Naive thymus-derived CD4-positive, alpha-beta T cell (primary cell): Measurements from ENCODE around the gene XYLT1. TPM values are rescaled to one million over a fixed set of nuclear protein-coding genes. Genes with fewer than 3 reads are reported as not detected.

Source experiments
- ATAC-seq: fragments of 150-1000 bp; cut with Tn5 transposase; 2 replicates; pipeline ENCODE4 v1.10.0; 2021; ENCODE audit warnings: mild to moderate bottlenecking, moderate library complexity
- CTCF ChIA-PET: fragments of 350-600 bp; sonication (Branson Sonifier 250); formaldehyde crosslinking; loops from one replicate; lab custom pipeline; 2021; ENCODE audit warnings: antibody characterized with exemption; lab: Charles Lee
- POLR2A ChIA-PET: fragments of 350-600 bp; sonication (Branson Sonifier 250); formaldehyde crosslinking; loops from one replicate; lab custom pipeline; 2021; ENCODE audit warnings: antibody characterized with exemption, inconsistent platforms; lab: Charles Lee
- DNase-seq, 9 donors: peaks; one replicate each; pipeline versions ENCODE4 v3.0.0 to v3.0.0-alpha.2; 2020 to 2022; ENCODE audit warnings: mixed read lengths in 1 of 9
- H3K27ac ChIP-seq: one replicate; pipeline ENCODE4 v1.7.0; 2013; ENCODE audit warnings: mild to moderate bottlenecking, low read depth, low read length, moderate library complexity
- H3K27me3 ChIP-seq, 2 donors: one replicate each; pipeline ENCODE4 v1.7.0; 2013; ENCODE audit warnings: low read length in 2 of 2, mild to moderate bottlenecking in 2 of 2, moderate library complexity in 2 of 2; ENCODE audit not compliant: control insufficient read depth in 2 of 2, insufficient read depth in 2 of 2
- H3K36me3 ChIP-seq, 3 experiments: 1 replicate in 2 of 3; 2 replicates in 1 of 3; pipeline ENCODE4 v1.7.0; 2013; ENCODE audit warnings: low read length in 3 of 3, mild to moderate bottlenecking in 3 of 3, moderate library complexity in 1 of 3; ENCODE audit not compliant: insufficient read depth in 3 of 3, control insufficient read depth in 2 of 3
- H3K4me1 ChIP-seq, 2 donors: one replicate each; pipeline ENCODE4 v1.7.0; 2013; ENCODE audit warnings: low read length in 2 of 2, mild to moderate bottlenecking in 2 of 2, moderate library complexity in 1 of 2; ENCODE audit not compliant: control insufficient read depth in 2 of 2, insufficient read depth in 2 of 2
- H3K4me3 ChIP-seq: 2 replicates; pipeline ENCODE4 v1.7.0; 2013; ENCODE audit warnings: mild to moderate bottlenecking, low read length
- H3K9me3 ChIP-seq, 3 experiments: 1 replicate in 2 of 3; 2 replicates in 1 of 3; pipeline ENCODE4 v1.7.0; 2013; ENCODE audit warnings: low read length in 3 of 3; ENCODE audit not compliant: control insufficient read depth in 2 of 3
- H3K27ac Mint-ChIP-seq, 9 donors: one replicate each; pipeline ENCODE4 v1.8.0; 2020 to 2022; ENCODE audit warnings: mixed read lengths in 9 of 9, mild to moderate bottlenecking in 8 of 9, moderate library complexity in 5 of 9, inconsistent platforms in 2 of 9
- H3K27me3 Mint-ChIP-seq, 5 donors: one replicate each; pipeline ENCODE4 v1.8.0; 2021 to 2022; ENCODE audit warnings: mixed read lengths in 5 of 5, mild to moderate bottlenecking in 1 of 5
- H3K36me3 Mint-ChIP-seq, 5 donors: one replicate each; pipeline ENCODE4 v1.8.0; 2020 to 2022; ENCODE audit warnings: mixed read lengths in 5 of 5, mild to moderate bottlenecking in 3 of 5, inconsistent platforms in 1 of 5
- H3K4me1 Mint-ChIP-seq, 7 donors: one replicate each; pipeline ENCODE4 v1.8.0; 2020 to 2022; ENCODE audit warnings: mixed read lengths in 7 of 7, mild to moderate bottlenecking in 3 of 7, inconsistent platforms in 1 of 7
- H3K4me3 Mint-ChIP-seq, 10 donors: one replicate each; pipeline ENCODE4 v1.8.0; 2020 to 2022; ENCODE audit warnings: mild to moderate bottlenecking in 10 of 10, mixed read lengths in 10 of 10, moderate library complexity in 6 of 10, inconsistent platforms in 2 of 10
- H3K9me3 Mint-ChIP-seq, 11 donors: one replicate each; pipeline ENCODE4 v1.8.0; 2020 to 2022; ENCODE audit warnings: mixed read lengths in 11 of 11, mild to moderate bottlenecking in 4 of 11, inconsistent platforms in 1 of 11, moderate library complexity in 1 of 11
- intact Hi-C, 2 donors: fragments of 100-400 bp; cut with micrococcal nuclease; formaldehyde crosslinking; loops; one replicate each; pipeline ENCODE4 v1.15.1; 2023
- polyA plus RNA-seq, 2 donors: library from polyadenylated mRNA; unstranded; fragments of 300-500 nt; fragmentation: Illumina TruSeq; gene quantifications; one replicate each; pipeline ENCODE4 v1.2.3, GENCODE V29; 2021
- total RNA-seq, 6 experiments: library from RNA in 5 of 6; stranded (reverse) in 5 of 6; gene quantifications; 1 replicate in 5 of 6; 2 replicates in 1 of 6; pipeline ENCODE4 v1.2.3 and lab custom pipeline; 2021 to 2026

XYLT1 gene
- total and polyA plus RNA-seq, 7 experiments from 2014 or later: 1.9 to 50.4 (median 37.9) TPM

- Mint-ChIP-seq H3K27ac (peak overlapping the region in 1 of 9 donors; percentile 22), H3K36me3 (peaks cover 0 to 8% (median 0%) of the 10 kb centered on the region in 5 donors), H3K27me3 (peaks cover 0 to 2% (median 0%) of the 10 kb centered on the region in 5 donors), H3K9me3 (peaks cover 0 to 2% (median 0%) of the 10 kb centered on the region in 11 donors), H3K4me3 (no peak overlapping the region), H3K4me1 (peaks cover 0 to 15% (median 0%) of the 10 kb centered on the region in 7 donors)
- CTCF ChIA-PET: no interaction called here
- DNase-seq: no peak
- no peak overlapping the region for H3K27ac ChIP-seq
- no peaks in the 10 kb centered on the region for H3K9me3 ChIP-seq
- peak; percentile 80 for ATAC-seq
- no peaks in the 10 kb centered on the region for H3K36me3 ChIP-seq
- intact Hi-C loops: no loop called here
- POLR2A ChIA-PET: no interaction called here
- no peaks in the 10 kb centered on the region for H3K27me3 ChIP-seq
- no peaks in the 10 kb centered on the region for H3K4me1 ChIP-seq
- H3K4me3 ChIP-seq: no peak overlapping the region
These were observed 407.3 kb downstream of the XYLT1 start for GRCh38 chr16:17063201-17064139.

GRCh38 chr16:17062676-17063075, 408.1 kb downstream of the XYLT1 start:
- H3K4me3 ChIP-seq: no peak overlapping the region
- Mint-ChIP-seq H3K9me3 (peaks cover 0 to 5% (median 0%) of the 10 kb centered on the region in 11 donors), H3K27ac (peak overlapping the region in 1 of 9 donors; percentile 22), H3K27me3 (peaks cover 0 to 2% (median 0%) of the 10 kb centered on the region in 5 donors), H3K4me3 (no peak overlapping the region), H3K36me3 (peaks cover 0 to 8% (median 0%) of the 10 kb centered on the region in 5 donors), H3K4me1 (peaks cover 0 to 19% (median 0%) of the 10 kb centered on the region in 7 donors)
- ATAC-seq (no peak), DNase-seq (no peak)
- H3K36me3 ChIP-seq: no peaks in the 10 kb centered on the region
- intact Hi-C loops: no loop called here
- CTCF ChIA-PET: no interaction called here
- no peaks in the 10 kb centered on the region for H3K4me1 ChIP-seq
- POLR2A ChIA-PET: no interaction called here
- no peaks in the 10 kb centered on the region for H3K9me3 ChIP-seq
- H3K27me3 ChIP-seq: no peaks in the 10 kb centered on the region
- H3K27ac ChIP-seq: no peak overlapping the region

- ChIA-PET CTCF (no interaction called here), POLR2A (no interaction called here)
- Histone ChIP-seq H3K27ac (no peak overlapping the region), H3K4me1 (no peaks in the 10 kb centered on the region), H3K27me3 (no peaks in the 10 kb centered on the region), H3K9me3 (no peaks in the 10 kb centered on the region), H3K36me3 (no peaks in the 10 kb centered on the region), H3K4me3 (no peak overlapping the region)
- DNase-seq (no peak), ATAC-seq (no peak)
- Mint-ChIP-seq H3K27ac (no peak overlapping the region), H3K9me3 (peaks cover 0 to 5% (median 0%) of the 10 kb centered on the region in 11 donors), H3K4me3 (no peak overlapping the region), H3K27me3 (peaks cover 0 to 2% (median 0%) of the 10 kb centered on the region in 5 donors), H3K36me3 (peaks cover 0 to 8% (median 0%) of the 10 kb centered on the region in 5 donors), H3K4me1 (peaks cover 0 to 19% (median 0%) of the 10 kb centered on the region in 7 donors)
- intact Hi-C loops: no loop called here
These were observed 409.4 kb downstream of the XYLT1 start for GRCh38 chr16:17061326-17061725.

- intact Hi-C loops: no loop called here
- H3K36me3 ChIP-seq: no peaks in the 10 kb centered on the region
- H3K9me3 ChIP-seq: no peaks in the 10 kb centered on the region
- ChIA-PET CTCF (no interaction called here), POLR2A (no interaction called here)
- Mint-ChIP-seq H3K27ac (no peak overlapping the region), H3K27me3 (peaks cover 0 to 4% (median 0%) of the 10 kb centered on the region in 5 donors), H3K4me1 (peaks cover 0 to 14% (median 0%) of the 10 kb centered on the region in 7 donors), H3K9me3 (peaks cover 0 to 7% (median 0%) of the 10 kb centered on the region in 11 donors), H3K4me3 (no peak overlapping the region), H3K36me3 (peaks cover 0 to 8% (median 0%) of the 10 kb centered on the region in 5 donors)
- ATAC-seq: no peak
- no peak overlapping the region for H3K27ac ChIP-seq
- no peaks in the 10 kb centered on the region for H3K4me1 ChIP-seq
- H3K27me3 ChIP-seq: no peaks in the 10 kb centered on the region
- no peak overlapping the region for H3K4me3 ChIP-seq
- DNase-seq: no peak
These were observed 412.3 kb downstream of the XYLT1 start for GRCh38 chr16:17058471-17058870.

GRCh38 chr16:17056666-17057065, 414.1 kb downstream of the XYLT1 start:
- no peaks in the 10 kb centered on the region for H3K36me3 ChIP-seq
- H3K27ac ChIP-seq: no peak overlapping the region
- H3K4me1 ChIP-seq: no peaks in the 10 kb centered on the region
- ChIA-PET CTCF (no interaction called here), POLR2A (no interaction called here)
- no peak overlapping the region for H3K4me3 Mint-ChIP-seq
- peaks cover 0 to 4% (median 0%) of the 10 kb centered on the region in 5 donors for H3K27me3 Mint-ChIP-seq
- intact Hi-C loops: no loop called here
- H3K9me3 ChIP-seq: no peaks in the 10 kb centered on the region
- H3K4me3 ChIP-seq: no peak overlapping the region
- H3K27me3 ChIP-seq: no peaks in the 10 kb centered on the region
- peaks cover 0 to 7% (median 0%) of the 10 kb centered on the region in 7 donors for H3K4me1 Mint-ChIP-seq
- ATAC-seq (no peak), DNase-seq (no peak)
- H3K36me3 Mint-ChIP-seq: peaks cover 0 to 20% (median 4%) of the 10 kb centered on the region in 5 donors
- peaks cover under 1 to 23% (median 9%) of the 10 kb centered on the region in 11 donors for H3K9me3 Mint-ChIP-seq
- peak overlapping the region in 1 of 9 donors; percentile 13 for H3K27ac Mint-ChIP-seq

GRCh38 chr16:17053536-17054160, 417.1 kb downstream of the XYLT1 start:
- Mint-ChIP-seq H3K36me3 (peaks cover 1 to 24% (median 4%) of the 10 kb centered on the region in 5 donors), H3K27ac (no peak overlapping the region), H3K4me3 (no peak overlapping the region), H3K4me1 (peaks cover 0 to 5% (median 0%) of the 10 kb centered on the region in 7 donors), H3K27me3 (peaks cover 0 to 6% (median 0%) of the 10 kb centered on the region in 5 donors), H3K9me3 (peaks cover 4 to 36% (median 13%) of the 10 kb centered on the region in 11 donors)
- Histone ChIP-seq H3K4me3 (no peak overlapping the region), H3K9me3 (no peaks in the 10 kb centered on the region), H3K27me3 (no peaks in the 10 kb centered on the region), H3K36me3 (no peaks in the 10 kb centered on the region), H3K4me1 (no peaks in the 10 kb centered on the region), H3K27ac (no peak overlapping the region)
- no peak for ATAC-seq
- intact Hi-C loops: no loop called here
- DNase-seq: no peak
- POLR2A ChIA-PET: no interaction called here
- CTCF ChIA-PET: no interaction called here
